CD4-positive, alpha-beta T cell treated with Interleukin-4 for 4 hours (primary cell): Measurements from ENCODE around the gene CAMK1D.
"Not testable (repeated sequence)": the region's sequence is repeated elsewhere in the genome, so short reads cannot be mapped to it uniquely, and the experiment has no call there.

ENCODE experiments used
- DNase-seq: peaks from one replicate; pipeline ENCODE4 v3.0.0-alpha.2; 2020

Gene CAMK1D

GRCh38 chr10:12470719-12471118 is 121.4 kb downstream of the CAMK1D start:
- DNase-seq = no peak

- no peak for DNase-seq
These were observed 121.8 kb downstream of the CAMK1D start for GRCh38 chr10:12471135-12471534.

- no peak for DNase-seq
These were observed 124.1 kb downstream of the CAMK1D start for GRCh38 chr10:12473491-12473890.

GRCh38 chr10:12474727-12475412 is 125.5 kb downstream of the CAMK1D start:
- DNase-seq = no peak

- no peak for DNase-seq
These were observed 127.3 kb downstream of the CAMK1D start for GRCh38 chr10:12476656-12477055.

DNA sequence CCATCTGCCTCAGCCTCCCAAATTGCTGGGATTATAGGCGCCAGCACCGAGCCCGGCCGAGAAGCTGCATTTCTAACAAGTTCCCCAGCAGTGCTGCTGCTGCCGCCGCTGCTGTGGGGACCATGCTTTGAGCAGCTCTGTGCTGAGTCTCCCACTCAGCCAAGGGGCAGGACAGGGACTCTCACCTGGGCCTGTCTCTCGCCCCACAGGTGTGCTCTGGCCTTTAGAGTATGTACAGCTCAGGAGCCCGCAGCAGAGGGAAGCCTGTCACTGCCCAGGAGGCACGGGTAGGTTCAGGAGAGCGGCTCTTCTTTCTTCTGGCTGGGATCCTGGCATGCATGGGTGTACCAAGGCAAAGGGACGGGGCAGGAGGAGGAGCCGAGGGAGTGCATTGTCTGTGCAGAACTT is 130.1 kb downstream of the CAMK1D start:
- DNase-seq = no peak

- DNase-seq = no peak
These were observed 130.6 kb downstream of the CAMK1D start for GRCh38 chr10:12479924-12480323.

DNA sequence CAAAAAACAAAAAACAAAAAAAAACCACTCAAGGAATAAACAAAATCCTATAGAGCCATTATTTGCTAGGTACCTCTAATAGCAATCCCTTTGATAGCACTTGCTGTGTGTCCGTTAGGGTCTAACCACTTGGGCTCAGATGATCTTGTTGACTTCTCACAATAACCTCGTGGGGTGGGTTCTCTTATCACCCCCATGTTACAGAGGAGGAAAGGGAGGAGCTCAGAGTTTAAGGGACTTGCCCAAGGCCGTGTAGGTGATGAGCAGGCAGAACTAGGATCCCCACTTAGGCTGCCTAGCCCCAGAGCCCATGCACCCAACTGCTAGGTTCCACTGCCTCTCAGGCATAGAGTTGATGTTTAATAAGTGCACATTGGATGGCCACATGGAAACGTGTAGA is 131.1 kb downstream of the CAMK1D start:
- DNase-seq = no peak

DNA sequence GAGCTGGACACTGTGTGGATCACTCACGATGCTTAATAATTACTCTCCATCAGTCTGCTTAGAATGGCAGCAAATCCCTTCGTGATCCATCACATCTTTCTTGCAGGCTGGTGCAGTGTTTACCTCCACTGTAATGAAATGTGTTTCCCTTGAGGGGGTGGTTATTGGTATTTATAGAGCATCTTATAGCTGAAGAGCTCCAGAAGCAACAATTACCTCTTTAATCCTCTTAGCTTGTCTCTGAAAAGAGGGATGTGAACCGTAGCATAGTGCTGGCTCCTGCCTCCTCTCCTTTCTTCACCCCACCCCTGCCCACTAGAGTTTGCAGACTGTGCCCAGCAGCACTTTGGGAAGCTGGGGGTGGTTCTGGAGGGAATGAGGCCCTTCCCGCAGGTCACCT is 132.6 kb downstream of the CAMK1D start:
- DNase-seq = no peak

- no peak for DNase-seq
These were observed 133.2 kb downstream of the CAMK1D start for GRCh38 chr10:12482587-12482986.

- DNase-seq = no peak
These were observed 134.9 kb downstream of the CAMK1D start for GRCh38 chr10:12484002-12484918.

DNA sequence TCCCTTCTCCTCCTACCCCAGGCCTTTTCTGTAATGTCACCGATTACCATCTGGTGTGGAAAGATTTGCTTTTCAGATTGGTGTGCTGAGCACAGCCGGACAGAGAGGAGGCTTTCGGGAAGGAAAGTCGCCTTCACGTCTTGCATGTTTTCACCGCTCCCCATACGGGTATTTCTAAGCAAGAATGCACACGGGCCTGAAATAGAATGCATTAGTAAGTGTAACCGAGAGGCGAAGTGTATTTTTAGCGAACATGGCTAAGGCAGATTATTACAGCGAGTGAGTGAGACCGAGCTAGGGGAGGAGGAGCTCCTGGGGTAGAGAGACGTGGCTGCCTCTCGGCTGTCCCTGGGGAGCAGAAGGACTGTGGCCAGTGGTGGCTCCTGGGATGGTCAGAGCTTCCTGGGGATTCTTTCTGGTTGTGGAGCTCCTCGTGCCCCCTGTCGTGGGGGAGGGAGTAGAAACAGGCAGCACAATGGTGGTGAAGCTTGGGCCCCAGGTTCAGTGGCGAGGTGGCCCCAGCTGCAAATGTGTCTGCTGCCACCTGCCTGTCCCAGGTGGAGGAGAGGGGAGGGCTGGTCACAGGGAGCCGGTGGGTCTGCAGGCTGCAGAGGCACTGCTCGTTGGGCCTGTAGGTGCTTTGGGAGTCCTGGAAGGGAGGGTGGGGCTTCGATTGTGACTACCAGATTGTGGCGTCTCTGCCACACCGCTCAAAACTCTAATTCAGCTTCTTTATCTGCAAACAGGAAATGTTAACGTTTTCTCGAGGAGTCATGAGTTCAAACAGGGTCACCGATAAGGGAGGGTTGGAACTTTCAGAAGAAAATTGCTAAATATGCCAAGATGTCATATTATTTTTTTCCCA is 135.8 kb downstream of the CAMK1D start:
- DNase-seq = no peak

DNA sequence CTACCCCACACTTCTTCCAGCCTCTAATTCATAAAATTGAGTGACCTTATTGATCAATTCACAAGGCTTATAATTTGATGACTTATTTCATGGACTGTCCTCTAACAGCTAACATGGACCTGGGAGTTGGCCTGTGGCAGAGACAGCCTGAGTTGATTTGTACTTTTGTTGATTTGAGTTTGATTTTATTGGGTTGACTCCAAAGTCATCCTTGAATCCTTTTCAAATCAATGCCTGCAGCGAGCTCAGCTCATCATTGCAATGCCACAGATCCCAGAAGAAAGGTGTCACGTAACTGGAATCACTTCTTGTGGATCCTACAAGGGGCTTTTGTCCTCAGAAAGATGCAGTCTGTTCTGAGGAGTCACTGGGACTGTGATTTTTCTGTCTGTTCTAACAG is 138.0 kb downstream of the CAMK1D start:
- no peak for DNase-seq

GRCh38 chr10:12488626-12489025 is 139.3 kb downstream of the CAMK1D start:
- no peak for DNase-seq

DNA sequence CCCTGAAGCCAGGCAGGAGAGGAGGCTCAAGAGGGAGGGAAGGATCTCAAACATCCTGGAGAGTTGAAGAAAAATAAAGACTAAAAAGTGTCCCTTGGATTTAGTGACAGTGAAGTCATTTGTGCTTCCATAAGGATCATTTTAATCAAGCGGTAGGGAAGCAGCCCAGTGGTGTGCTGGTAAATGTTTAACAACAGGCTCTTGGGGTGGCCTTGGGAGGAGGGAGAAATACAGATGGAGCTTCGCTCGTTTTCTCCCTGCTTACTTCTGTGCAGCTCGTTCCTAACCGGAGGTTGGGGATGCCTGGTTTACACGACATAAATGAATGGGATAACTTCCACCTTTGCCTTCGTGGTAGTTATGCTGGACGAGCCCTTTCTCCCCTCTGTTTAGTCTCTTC is 140.0 kb downstream of the CAMK1D start:
- DNase-seq = no peak

GRCh38 chr10:12489806-12490205 is 140.5 kb downstream of the CAMK1D start:
- DNase-seq = no peak

- DNase-seq = no peak
These were observed 141.6 kb downstream of the CAMK1D start for GRCh38 chr10:12490963-12491362.

DNA sequence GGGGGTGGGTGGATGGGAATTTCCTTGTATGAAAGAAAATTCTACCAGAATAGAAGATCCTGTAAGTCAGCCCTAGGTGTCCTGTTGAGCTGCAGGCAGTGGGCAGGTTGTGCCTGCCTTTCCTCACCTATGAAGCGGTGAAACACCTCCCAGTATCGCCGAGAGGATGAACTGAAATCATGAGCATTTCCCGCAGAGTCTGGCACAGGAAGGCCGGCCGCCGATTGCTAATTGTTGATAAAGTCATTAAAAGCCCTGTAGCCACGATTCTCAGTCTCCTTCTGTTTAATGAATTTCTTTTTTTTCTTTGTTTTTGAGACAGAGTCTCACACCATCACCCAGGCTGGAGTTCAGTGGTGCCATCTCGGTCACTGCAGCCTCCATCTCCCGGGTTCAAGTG is 142.1 kb downstream of the CAMK1D start:
- DNase-seq = no peak

DNA sequence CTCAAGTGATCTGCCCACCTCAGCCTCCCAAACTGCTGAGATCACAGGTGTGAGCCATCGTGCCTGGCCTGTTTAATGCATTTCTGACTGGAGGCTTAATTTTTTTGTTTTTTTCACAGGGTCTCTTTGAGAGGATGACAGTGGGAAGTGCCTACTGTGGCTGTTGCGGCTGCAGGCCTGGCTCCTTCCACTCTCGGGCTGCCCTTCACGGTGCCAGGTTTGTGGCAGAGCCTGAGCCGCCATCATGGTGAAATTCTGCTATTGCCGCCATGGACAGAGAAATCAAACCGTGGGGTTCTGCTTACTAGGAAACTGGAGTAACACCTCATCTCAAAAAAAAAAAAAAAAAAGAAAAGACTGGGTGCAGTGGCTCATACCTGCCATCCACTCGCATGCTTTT is 142.7 kb downstream of the CAMK1D start:
- no peak for DNase-seq

DNA sequence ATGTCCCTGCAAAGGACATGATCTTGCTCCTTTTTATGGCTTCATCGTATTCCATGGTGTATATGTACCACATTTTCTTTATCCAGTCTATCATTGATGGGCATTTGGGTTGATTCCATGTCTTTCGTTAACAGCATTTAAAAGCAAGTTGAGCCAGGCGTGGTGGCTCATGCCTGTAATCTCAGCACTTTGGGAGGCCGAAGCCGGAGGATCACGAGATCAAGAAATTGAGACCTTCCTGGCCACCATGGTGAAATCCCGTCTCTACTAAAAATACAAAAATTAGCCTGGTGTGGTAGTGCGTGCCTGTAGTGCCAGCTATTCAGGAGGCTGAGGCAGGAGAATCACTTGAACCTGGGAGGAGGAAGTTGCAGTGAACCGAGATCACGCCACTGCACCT is 147.7 kb downstream of the CAMK1D start:
- not testable (repeated sequence) for DNase-seq

GRCh38 chr10:12499076-12499986 is 150.0 kb downstream of the CAMK1D start:
- no peak for DNase-seq
